ENCODE measurements around the gene COPG2.
A peak's percentile ranks its signal among the peaks of the same experiment; 100 is the strongest.
"Not testable (repeated sequence)": the region's sequence is repeated elsewhere in the genome, so short reads cannot be mapped to it uniquely, and the experiment has no call there.

The COPG2 gene, protein sequence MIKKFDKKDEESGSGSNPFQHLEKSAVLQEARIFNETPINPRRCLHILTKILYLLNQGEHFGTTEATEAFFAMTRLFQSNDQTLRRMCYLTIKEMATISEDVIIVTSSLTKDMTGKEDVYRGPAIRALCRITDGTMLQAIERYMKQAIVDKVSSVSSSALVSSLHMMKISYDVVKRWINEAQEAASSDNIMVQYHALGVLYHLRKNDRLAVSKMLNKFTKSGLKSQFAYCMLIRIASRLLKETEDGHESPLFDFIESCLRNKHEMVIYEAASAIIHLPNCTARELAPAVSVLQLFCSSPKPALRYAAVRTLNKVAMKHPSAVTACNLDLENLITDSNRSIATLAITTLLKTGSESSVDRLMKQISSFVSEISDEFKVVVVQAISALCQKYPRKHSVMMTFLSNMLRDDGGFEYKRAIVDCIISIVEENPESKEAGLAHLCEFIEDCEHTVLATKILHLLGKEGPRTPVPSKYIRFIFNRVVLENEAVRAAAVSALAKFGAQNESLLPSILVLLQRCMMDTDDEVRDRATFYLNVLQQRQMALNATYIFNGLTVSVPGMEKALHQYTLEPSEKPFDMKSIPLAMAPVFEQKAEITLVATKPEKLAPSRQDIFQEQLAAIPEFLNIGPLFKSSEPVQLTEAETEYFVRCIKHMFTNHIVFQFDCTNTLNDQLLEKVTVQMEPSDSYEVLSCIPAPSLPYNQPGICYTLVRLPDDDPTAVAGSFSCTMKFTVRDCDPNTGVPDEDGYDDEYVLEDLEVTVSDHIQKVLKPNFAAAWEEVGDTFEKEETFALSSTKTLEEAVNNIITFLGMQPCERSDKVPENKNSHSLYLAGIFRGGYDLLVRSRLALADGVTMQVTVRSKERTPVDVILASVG

DNA sequence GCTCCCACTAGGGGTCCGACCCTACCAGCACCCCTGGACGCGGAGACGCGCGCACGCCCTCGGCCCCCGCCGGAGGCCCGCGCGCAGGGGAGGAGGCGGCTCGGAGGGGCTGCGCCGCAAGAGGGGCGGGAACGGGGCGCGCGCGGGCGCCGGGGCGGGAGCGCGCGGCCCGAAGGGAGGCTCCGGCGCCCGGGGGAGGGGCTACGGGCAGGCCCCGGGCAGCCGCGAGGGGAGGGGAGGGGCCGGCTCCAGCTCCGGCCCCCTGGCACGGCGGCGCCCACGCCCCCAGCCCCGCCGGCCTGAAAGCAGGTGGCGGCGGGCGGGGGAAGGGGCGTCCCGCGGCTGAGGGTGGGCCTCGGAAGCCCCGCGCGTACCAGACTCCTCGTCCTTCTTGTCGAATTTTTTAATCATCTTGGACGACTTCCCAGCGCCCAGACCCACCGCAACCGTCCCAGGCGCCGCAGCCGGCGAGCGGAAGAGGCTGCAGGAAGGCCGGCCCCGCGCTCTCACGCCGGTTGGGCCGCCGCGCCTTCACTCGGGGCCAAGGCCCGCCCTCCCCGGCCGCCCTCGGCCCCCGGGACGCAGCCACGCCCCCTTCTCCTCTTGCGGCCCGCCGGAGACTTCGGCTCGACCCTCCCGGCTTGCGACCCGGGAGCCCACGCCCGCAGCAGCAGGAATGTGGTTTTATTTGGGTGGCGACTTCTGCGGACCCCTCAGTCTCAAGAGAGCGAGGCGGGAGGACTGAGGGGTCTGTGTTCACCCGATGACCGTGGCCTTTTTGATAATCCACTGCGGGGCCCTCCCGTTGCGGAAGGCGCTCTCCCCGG lies at the start of gene COPG2:
Gene COPG2 (minus strand): TSS at position 491 of the 827 bp plus-strand sequence. CDS start 80 bp downstream, at position 411.
- peak; percentile 18 to 60 (median 28) for DNase-seq

DNA sequence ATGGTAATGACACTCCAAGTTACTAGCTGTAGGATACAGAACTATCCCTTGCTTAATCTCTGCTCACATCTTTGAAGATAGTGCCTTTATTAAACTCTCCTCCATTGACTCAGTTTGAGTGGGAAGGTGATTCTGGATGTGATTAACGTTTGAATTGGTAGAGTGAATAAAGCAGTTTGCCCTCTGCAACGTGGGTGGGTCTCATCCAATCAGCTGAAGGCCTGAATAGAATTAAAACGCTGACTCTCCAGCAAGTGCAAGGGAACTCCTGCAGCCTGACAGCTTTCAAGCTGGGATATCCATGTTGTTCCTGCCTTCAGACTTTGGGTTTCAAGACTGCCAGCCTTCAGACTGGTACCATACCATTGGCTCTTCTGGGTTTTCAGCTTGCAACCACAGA lies 43.9 kb upstream of the COPG2 start:
- no peak for DNase-seq

DNA sequence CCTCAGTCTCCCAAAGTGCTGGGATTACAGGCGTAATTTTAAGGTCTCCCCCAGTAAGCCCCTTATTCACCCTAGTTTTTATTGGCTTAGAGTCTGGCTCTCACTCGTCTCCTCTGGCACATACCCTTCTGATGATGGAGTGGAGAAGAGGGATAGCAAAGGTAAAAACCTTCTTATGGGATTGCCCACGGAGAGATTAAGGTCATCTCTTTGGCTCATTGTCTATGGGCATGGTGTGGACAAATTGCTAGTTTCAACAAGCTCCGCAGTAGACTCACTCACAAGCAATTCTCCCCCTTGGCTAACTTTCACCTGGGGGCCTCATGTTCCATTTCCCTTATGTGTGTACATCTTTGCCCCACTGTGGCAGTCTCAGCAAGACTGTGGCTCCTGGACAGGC lies 40.2 kb upstream of the COPG2 start:
- DNase-seq, result no peak

DNA sequence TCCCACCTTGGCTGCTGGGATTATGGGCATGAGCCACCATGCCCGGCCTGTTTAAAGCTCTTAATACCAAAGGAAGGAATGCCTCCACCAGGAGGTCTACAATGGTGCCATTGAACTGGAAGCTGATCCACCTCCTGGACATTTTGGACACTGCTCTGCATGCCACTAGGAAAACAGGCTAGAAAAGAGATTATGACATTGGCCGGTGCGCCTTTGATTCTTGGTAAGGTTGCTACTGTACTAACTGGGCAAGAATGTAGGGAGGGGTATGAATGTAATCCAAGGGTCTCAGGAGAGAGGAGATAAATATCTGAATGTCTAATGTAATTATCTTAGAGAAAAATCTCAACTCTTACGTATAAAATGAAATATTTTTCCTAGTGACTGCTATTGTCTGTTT lies 39.5 kb upstream of the COPG2 start:
- no peak for DNase-seq

DNA sequence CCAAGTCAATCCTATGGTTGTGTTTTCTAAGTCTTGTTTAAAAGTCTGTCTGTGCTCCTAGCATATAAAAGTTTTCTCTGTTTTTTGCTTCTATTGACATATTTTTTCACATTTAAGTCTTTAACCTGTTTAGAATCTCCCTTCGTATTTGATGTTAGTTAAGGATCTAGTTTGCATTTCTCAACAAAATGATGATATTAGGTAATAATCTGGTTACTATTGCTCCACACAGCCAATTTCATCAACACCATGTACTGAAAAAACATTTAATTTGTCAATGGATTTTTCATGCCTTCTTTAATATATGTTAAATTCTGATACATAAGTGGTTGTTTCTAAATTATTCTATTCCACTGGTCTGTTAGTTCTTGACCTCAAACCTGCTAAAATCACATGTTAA lies 35.3 kb upstream of the COPG2 start:
- no peak for DNase-seq

DNA sequence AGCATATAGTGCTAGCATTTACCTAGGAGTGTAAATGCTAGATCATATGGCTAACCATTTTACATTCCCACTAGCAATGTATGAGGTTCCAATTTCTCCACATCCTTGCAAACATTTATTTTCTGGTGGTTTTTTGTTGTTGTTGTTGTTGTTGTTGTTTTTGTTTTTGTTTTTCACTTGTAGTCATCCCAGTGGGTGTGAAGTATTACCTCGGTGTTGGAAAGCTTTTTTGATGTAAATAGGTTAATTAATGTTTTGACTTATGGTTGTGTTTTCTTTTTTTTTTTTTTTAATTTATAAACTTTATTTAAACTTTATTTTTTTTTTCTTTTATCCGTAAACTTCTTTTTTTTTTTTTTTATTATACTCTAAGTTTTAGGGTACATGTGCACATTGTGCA lies 33.1 kb upstream of the COPG2 start:
- no peak for DNase-seq

DNA sequence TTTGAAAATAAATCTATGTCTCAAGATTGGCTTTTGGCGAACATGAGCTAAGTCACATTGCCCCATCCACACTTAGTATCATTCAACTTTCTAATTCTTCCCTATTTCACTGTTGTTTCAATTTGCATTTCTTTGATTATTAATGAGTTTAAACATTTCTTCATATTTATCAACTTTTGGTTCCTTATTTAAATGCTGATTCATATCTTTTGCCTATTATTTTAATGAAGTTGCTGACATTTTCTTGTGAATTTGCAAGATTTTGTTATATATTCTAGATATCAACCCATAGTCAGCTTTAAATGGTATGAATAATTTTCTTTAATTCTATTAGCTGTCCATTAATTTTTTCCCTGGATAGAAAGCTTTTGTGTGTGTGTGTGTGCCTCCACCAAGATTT lies 32.2 kb upstream of the COPG2 start:
- DNase-seq, result no peak

DNA sequence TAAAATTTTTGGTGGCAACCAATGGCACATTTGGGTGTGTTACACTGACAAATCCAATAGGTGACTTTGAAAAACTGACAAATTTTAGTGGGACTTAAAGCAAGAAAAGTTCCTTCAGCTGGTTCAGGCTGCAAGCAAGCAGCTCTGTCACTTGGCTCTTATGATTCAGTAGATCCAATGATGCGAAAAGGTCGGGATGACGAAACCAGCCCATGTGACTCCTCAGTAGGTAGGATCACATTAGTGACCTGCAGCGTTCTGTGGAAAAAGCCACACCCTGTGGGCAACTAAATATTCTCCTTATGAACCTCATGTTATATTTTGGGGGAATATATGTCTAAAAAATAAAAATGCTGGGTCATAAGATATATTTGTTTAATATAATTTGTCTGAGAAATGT lies 31.1 kb upstream of the COPG2 start:
- DNase-seq, result no peak

DNA sequence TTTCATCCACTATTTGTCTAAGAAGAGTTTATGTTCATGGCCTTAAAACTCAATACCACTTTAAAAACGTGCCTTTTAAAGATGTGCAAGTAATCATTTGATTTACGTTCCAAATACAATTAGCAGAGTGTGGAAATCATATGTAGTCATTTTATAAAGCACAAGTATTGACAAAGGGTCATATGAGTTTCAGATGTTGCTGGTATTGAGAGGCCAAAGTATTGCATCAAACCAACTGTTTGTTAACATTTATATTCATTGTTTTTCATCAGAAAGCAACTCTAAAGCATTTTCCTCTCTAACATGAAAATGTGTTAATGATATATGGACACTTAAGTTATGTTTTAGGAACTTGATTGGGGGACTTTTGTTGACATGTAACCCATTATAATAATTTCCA lies 29.3 kb upstream of the COPG2 start:
- DNase-seq, result no peak

DNA sequence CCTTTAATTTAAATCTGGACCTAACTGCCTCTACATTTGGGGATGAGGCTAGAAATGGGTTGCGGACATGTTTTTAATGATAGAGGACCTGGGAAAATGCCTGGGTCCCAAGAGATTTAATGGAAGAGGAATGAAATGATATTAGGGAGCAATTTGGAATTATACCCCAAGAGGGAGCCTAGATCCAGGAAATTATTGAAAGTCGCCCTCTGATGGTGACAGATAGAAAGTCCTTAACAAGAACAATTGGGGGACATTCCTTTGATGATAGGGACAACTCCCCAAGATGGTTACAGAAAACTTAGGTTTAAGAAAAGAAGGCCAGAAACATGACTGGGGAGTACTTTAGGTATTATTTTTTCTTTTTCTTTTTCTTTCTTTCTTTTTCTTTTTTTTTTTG lies 27.3 kb upstream of the COPG2 start:
- no peak for DNase-seq

DNA sequence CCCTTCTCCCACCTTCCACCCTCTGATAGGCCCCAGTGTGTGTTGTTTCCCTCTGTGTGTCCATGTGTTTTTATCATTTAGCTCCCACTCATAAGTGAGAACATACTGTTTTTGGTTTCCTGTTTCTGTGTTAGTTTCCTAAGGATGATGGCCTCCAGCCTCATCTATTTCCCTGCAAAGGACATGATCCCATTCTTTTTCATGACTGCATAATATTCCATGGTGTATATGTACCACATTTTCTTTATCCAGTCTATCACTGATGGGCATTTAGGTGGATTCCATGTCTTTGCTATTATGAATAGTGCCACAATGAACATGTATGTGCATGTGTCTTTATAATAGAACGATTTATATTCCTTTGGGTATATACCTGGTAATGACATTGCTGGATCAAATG lies 23.8 kb upstream of the COPG2 start:
- not testable (repeated sequence) for DNase-seq

DNA sequence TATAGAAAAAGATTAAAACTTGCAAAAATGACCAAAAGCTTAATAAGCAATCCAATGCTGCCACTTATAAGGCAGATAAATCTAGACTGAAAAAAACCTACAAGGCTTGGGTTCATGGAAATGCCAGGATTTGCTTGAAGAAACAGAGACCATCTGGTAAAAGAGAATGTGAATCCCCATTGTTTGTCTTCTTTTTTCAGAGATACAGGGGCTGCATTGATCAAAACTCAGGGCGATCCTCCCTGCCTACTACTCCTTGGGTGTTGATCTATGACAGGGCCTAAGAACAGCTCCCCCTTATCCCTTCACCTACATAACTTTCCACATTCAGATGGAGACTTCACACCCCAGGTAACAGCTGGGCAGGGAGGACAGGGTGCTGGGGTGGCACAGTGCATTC lies 21.1 kb upstream of the COPG2 start:
- no peak for DNase-seq

DNA sequence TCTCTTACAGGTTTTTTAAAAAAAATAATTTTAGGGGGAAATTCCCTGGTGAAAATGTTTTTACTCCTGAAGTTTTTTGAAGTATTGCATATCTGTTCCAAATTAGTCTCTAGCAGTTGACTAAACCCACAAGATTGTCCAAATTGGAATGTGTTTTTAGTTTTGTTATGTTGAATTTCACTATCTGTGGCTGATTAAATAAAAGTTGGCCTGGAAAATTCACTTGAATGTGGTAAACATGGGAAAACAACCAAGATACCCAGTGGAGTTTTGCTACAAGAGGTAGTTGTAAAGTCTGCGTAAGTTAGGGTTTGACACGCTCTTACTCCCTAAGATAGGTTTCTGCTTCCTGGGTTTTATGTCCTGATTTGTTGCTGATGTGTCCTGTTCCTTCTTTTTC lies 14.5 kb upstream of the COPG2 start:
- no peak for DNase-seq

DNA sequence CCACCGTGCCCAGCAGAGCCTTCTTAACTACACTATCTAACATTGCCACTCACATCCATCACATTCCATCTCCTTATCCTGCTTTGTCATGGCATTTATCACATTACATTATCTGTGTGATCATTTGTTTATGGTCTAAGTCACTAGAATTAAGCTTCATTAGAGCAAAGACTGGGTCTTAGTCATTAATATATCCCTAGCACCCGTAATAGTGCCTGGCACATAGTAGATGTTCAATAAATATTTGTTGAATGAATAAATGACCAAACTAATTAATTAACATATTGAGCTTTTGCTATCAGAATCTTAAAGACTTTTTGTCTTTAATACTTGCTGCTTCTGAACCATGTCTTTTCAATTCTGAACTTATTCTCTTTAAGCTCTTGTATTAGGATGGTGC lies 5.9 kb upstream of the COPG2 start:
- no peak for DNase-seq

DNA sequence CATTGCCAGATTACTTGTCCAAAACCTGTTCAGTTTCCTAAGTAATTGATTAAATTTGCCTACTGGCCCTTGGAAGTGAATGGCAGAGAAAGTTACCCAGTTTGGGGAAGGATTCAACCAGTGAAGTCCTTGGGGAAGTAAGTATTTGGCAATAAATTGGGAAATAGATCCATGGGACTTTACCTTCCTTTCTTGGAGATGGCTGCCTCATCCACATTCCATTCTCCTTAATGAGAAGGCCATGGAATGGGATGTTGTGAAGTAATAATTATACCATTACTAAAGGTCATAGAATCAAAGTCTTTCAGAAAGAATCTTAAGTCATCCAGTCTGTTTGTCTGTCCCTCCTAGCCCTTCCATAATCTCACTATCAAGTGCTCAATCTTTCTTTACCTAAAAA lies 4.5 kb upstream of the COPG2 start:
- DNase-seq, result no peak

DNA sequence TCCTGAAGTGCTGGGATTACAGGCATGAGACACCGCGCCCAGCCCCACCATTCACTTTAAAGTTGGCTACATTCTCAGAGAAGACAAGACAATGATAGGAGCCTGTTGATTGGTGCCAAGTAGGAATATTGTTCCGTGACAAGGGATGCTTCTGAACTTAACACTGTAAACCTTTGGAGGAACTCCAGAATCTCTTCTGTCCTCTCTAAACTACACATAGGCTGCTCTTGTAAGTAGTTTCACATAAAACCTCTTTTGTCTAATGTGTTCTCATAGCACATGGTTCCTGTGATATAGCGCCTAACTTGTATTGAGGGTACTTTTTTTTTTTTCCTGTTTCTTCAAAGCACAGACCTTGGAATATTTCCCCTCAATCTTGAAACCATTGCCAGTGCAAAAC lies 3.6 kb upstream of the COPG2 start:
- no peak for DNase-seq

DNA sequence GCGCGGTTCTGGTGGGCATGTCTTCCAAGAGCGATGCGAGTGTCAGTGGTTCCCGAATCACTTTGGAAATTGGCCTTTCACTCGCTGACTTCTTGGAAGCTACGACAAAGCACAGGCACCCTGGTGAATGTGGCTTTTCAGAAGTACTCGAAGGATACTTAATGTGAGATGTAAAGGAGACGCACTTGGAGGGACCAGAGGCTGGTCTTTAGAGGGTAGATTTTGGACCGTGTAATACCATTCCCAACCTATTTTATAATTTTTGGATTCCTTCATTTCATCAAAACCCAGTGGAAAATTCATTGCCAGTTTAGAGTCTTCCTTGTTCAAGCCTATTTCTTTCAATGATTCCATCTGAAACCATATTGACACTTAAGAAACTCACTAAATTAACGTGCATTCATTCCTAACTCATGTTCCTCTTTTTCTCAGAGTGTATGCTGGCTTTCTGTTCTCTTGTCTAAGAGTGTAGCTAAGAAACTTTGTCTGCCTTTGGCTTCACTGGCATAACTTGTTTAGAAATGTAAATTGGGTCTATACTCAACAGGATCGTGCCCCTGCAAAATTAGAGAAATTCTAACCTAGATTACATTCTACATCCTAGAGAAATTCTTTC lies 645 bp upstream of the COPG2 start:
- DNase-seq, result no peak

DNA sequence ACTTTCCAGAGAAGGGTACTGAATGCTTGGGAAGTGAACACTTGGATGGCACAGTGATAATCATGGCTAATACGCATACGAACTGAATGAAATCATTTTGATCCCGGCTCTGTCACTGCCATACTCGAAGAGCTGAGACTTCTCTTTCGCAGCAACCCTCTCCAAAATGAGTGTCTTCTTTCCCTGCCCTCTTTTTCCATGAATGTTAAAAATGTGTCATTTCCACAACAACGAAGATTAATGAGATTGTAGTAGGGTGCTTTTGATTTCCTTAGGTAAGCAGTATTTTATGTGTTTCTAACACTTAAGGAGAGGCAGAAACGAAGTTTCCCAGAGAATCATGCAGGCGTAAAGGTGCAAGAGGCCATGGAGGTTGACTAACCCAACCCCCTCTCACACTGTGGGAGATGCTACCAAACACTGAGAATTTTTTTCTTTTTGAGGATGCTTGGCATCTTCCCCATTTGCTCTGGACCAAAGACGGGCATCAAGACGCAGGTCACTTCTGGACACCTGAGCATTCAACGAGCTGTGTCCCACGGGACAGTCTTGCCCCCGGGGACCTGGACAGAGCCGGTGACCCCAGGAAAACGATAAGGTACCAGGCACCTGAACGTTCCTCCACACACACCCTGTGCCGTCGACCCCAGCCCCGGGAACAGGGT lies 823 bp downstream of the COPG2 start:
- no peak for DNase-seq

DNA sequence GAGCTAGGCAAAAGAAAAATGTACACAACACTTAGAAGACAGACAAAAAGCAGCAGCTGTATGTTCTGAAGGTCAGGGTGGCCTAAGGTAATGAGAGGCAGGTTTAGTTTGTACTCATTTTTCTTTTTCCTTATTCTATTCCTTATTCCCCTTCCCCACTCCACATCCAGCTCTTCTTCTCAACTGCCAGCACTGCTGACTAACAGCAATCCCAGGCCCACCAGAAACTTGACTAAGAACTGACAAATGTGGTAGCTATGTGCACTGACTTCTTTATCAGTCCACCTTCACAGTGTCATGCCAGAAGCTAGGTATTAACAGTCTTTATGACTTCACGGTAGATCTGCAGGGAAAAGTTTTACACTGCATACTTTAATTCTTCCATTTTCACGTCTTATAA lies 6.1 kb downstream of the COPG2 start:
- DNase-seq, result no peak

DNA sequence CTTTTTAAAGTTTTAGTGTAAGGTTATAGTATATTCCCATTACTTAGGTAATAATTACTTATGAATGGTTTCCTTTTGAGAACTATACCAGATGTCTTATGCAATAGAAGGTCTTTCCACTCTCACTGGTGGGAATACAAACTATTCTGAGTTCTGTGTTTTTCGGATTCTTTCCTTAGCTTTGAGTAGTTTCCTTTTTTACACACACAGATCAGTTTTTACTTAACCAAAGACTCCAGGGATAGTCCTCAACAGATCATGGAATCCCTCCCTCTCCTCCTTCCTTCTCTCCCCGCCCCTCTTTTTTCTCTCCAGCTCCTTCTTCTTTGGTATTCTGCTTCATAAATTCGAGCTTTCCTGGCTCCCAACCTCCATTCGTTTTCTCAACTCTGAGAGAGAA lies 13.3 kb downstream of the COPG2 start:
- DNase-seq, result no peak

DNA sequence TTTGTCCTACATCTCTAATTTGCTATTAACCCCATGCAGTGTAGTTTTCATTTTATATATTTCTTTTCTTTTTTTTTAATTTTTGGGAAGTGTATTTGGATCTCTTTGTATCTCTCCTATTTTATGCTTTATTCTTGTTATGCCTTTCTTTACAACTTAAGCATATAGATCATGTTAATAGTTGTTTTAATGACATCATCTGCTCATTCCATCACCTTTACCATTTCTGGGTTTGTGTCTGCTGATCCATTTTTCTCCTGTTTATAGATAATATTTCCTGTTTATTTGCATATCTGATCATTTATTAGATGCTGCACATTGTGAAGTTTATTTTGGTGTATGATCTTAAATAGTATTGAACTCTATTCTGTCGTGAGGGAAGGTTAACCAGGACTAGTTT lies 13.7 kb downstream of the COPG2 start:
- DNase-seq, result no peak

DNA sequence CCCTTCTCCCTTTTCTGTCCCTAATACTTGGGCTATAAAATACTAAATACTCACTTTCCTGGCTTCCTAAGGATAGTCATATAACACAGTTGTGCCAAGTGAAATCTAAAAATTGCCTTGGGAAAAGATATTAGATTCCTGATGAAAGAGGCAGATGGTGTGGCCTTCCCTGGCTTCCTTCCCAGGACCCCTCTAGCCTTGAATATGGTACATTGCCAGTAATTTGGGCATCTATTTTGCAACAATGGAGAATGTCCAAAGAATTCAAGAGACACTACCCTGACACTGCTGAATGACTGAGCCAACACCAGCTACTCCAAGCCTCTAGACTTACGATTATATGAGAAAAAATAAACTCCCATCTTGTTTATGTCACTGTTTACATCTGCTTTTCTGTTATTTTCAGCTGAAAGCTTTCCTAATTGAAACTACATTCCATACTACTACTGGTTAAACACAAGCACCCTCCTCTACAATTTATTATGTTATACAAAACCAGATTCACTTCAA lies 17.9 kb downstream of the COPG2 start:
- no peak for DNase-seq

Data from activated naive CD4-positive, alpha-beta T cell (primary cell).